ENCODE measurements around the gene MSH5.
"Not testable (repeated sequence)": the region's sequence is repeated elsewhere in the genome, so short reads cannot be mapped to it uniquely, and the experiment has no call there.

DNA sequence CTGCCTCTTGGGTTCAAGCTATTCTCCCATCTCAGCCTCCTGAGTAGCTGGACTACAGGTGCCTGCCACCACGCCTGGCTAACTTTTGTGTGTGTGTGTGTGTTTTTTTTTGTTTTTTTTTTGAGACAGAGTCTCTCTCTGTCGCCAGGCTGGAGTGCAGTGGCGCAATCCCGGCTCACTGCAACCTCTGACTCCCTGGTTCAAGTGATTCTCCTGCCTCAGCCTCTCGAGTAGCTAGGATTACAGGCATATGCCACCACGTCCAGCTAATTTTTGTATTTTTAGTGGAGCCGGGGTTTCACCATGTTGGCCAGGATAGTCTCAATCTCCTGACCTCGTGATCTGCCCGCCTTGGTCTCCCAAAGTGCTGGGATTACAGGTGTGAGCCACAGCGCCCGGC lies 30.6 kb upstream of the MSH5 start:
- TF ChIP-seq, protein P1, sequence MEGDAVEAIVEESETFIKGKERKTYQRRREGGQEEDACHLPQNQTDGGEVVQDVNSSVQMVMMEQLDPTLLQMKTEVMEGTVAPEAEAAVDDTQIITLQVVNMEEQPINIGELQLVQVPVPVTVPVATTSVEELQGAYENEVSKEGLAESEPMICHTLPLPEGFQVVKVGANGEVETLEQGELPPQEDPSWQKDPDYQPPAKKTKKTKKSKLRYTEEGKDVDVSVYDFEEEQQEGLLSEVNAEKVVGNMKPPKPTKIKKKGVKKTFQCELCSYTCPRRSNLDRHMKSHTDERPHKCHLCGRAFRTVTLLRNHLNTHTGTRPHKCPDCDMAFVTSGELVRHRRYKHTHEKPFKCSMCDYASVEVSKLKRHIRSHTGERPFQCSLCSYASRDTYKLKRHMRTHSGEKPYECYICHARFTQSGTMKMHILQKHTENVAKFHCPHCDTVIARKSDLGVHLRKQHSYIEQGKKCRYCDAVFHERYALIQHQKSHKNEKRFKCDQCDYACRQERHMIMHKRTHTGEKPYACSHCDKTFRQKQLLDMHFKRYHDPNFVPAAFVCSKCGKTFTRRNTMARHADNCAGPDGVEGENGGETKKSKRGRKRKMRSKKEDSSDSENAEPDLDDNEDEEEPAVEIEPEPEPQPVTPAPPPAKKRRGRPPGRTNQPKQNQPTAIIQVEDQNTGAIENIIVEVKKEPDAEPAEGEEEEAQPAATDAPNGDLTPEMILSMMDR (optimal IDR thresholded peaks at IDR 0.05 in 1 of 3, IDR thresholded peaks at IDR 0.05 in 1 of 3, conservative IDR thresholded peaks at IDR 0.05 in 1 of 3; ENCODE audit: extremely low read depth in 1 of 3, insufficient read depth in 2 of 3, low read length in 3 of 3), result not testable (repeated sequence)
- TF ChIP-seq EZH2 (IDR thresholded peaks at IDR 0.05; ENCODE audit: low read length), result not testable (repeated sequence)

Data from keratinocyte (primary cell).